ENCODE measurements around the gene TUBGCP6.
"Not testable (repeated sequence)": the region's sequence is repeated elsewhere in the genome, so short reads cannot be mapped to it uniquely, and the experiment has no call there.

- TF ChIP-seq, protein P1, sequence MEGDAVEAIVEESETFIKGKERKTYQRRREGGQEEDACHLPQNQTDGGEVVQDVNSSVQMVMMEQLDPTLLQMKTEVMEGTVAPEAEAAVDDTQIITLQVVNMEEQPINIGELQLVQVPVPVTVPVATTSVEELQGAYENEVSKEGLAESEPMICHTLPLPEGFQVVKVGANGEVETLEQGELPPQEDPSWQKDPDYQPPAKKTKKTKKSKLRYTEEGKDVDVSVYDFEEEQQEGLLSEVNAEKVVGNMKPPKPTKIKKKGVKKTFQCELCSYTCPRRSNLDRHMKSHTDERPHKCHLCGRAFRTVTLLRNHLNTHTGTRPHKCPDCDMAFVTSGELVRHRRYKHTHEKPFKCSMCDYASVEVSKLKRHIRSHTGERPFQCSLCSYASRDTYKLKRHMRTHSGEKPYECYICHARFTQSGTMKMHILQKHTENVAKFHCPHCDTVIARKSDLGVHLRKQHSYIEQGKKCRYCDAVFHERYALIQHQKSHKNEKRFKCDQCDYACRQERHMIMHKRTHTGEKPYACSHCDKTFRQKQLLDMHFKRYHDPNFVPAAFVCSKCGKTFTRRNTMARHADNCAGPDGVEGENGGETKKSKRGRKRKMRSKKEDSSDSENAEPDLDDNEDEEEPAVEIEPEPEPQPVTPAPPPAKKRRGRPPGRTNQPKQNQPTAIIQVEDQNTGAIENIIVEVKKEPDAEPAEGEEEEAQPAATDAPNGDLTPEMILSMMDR (IDR thresholded peaks at IDR 0.05) = not testable (repeated sequence)
- not testable (repeated sequence) for TF ChIP-seq POLR2A (IDR thresholded peaks at IDR 0.05)
These were observed 39.8 kb downstream of the TUBGCP6 start for GRCh38 chr22:50204998-50205397.
